ENCODE measurements around the gene PARL.

PARL gene

DNA sequence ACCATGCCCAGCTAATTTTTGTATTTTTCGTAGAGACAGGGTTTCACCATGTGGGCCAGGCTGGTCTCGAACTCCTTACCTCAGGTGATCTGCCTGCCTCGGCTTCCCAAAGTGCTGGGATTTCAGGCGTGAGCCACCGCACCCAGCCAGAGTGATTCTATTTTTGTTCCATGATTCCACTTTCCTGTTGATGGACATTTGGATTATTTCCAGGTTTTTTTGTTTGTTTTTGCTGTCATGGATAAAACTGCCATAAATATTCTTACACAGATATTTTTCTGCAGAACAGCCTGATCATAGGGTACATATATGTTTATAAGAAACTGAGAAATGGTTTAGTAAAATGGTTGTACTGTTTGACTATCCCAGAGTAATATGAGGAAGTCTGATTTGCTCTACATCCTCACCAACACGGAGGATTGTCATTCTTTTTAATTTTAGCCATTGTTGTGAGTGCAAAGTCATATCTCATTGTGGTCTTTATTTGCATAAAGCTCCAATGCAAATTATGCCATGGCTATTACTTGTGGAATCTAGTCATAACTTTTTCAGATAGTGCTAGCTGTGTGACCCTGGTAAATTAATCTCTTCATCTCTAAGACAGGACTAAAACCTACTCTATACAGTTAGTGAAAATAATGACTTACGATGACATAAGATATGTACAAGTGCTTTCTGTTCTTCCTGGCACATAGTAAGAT, 102.0 kb downstream of the PARL start:
- DNase-seq: no peak

DNA sequence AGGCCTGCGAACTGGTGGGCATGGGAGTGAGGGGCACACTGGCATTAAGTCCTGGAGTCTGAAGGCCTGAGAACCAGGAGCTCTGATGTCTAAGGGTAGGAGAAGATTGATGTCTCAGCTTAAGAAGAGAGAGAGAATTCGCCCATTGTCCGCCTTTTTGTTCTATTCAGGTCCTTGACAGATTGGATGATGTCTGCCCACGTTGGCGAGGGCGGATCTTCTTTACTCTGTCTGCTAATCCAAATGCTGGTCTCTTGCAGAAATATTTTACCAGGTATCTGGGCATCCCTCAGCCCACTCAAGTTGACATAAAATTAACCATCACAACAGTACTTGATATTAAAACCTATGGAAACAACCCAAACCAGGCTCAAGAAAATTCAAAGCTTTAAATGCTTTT, 103.4 kb downstream of the PARL start:
- DNase-seq: no peak

DNA sequence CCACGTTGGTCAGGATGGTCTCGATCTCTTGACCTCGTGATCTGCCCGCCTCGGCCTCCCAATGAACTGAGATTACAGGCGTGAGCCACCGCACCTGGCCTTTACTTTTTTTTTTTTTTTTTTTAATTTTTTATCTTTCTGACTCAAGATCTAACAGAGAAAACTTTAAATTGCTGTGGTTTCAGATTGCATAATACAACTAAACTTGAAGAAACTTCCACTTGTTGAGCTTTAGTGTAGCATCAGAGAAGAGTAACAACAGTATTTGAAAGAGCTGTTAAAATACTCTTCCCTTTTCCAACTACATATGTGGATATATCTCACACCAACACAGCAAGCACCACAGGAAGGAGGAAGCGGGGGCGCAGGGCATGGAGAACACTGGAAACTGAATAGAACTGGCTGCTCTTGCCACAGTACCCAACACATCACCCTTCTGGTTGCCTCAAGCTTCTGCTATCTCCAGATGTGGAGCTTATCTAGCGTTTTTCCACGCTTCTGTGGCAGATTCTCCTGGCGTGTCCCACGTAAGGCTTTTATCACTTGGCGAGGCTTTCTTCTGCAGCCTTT, 104.7 kb downstream of the PARL start:
- no peak for DNase-seq
